Urothelium cell line (cell line): ENCODE results near the gene CHRNA4.

Source experiments
- DNase-seq: peaks from one replicate; pipeline ENCODE4 v3.0.0; 2011; ENCODE audit warnings: low spot score, mixed read lengths
- FAIRE-seq: peaks from 2 replicates; lab custom pipeline; 2011; peaks lifted over from hg19 to GRCh38; lab: Jason Lieb, UNC

The CHRNA4 gene

DNA sequence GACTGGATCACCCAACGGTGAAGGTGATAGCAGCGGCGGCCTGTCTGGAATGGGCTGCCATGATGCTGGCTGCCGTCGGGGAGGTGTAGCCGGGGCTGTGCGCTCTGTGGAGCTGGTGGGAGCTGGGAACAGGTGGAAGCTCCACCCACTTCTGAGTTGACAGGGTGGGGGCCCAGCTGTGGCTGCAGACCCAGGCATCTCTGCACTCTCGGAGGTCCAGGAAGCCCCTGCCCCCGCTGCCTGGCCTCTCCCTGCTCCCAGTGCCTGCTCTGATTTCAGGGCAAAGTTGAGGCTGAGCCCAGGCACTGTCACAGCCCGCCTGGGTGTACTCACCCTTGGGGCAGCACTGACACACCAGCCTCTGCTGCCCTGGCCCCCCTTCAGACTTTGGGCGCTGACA lies 18.1 kb upstream of the CHRNA4 start:
- FAIRE-seq (no peak), DNase-seq (no peak)

DNA sequence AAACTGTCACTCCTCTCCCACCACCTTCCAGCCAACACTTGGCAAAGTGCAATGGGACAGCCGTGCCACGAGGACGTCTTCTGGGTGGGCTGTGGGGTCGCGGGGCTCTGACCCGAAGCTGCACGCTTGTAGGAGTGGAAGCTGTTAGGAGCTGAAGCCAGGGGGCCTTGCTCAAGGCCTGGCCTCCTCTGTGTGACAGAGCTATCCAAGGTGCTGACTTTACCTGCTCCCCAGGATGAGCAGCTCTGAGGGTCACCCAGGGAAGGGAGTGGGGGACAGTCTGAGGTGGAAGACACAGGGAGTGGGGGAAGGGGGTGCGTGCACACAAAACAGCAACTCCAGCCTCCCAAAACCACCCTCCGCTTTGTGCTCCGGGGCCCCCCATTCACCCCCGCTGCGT lies 17.5 kb upstream of the CHRNA4 start:
- FAIRE-seq = no peak

DNA sequence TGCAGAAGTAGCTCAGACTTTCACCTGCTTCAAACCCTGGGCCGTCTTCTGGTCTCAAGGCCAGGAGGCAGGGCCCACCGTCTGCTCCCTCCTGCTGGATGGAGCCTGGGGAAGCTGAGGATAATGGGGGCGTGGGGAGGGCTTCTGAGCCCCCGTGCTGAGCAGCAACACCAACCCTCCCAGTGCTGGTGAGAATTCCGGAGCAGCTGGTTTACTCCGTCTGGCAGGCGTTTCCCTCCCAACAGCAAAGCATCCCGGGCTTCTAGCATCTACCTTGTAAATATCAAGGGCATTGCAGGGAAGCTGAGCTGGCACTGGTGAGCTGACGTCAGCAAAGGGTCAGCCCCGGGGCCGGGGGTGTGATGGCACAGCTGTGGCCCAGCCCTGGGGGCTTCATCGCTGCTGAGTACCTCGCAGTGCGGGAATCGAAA lies 16.8 kb upstream of the CHRNA4 start:
- no peak for FAIRE-seq
- DNase-seq = no peak

More for the DNA sequence above, 17.5 kb upstream of the CHRNA4 start:
- no peak for DNase-seq

DNA sequence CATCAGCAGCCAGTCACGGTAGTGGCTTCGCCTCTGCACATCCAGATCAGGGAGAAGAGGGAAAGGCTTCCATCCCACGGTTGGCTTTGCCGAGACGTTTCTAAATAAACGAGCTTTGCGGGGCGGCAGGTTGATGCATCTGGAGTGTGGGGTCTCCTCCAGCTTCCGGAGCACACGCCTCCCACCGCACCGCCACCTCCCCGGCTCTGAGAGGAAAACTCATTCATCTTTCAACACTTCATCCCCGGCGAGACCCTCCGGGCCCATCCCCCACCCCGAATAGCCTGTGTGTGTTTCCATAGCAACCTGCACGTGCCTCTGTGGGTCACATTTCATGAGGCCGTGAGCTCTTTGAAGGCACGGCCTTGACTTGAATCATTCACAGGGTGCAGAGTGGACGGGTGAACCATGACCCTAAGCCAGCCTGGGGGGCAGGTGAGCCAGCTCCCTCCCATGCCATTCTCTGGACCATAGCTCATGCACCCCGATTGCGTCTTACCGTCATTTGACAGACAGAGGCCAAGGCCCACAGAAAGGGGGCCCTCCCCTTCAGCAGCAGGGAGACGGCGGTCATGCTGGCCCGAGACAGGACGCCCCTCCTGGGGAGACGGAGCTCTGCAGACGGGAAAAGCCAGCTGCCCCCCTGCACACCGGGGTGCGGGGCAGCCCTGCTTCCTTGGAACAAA lies 16.2 kb upstream of the CHRNA4 start:
- DNase-seq (no peak), FAIRE-seq (no peak)

DNA sequence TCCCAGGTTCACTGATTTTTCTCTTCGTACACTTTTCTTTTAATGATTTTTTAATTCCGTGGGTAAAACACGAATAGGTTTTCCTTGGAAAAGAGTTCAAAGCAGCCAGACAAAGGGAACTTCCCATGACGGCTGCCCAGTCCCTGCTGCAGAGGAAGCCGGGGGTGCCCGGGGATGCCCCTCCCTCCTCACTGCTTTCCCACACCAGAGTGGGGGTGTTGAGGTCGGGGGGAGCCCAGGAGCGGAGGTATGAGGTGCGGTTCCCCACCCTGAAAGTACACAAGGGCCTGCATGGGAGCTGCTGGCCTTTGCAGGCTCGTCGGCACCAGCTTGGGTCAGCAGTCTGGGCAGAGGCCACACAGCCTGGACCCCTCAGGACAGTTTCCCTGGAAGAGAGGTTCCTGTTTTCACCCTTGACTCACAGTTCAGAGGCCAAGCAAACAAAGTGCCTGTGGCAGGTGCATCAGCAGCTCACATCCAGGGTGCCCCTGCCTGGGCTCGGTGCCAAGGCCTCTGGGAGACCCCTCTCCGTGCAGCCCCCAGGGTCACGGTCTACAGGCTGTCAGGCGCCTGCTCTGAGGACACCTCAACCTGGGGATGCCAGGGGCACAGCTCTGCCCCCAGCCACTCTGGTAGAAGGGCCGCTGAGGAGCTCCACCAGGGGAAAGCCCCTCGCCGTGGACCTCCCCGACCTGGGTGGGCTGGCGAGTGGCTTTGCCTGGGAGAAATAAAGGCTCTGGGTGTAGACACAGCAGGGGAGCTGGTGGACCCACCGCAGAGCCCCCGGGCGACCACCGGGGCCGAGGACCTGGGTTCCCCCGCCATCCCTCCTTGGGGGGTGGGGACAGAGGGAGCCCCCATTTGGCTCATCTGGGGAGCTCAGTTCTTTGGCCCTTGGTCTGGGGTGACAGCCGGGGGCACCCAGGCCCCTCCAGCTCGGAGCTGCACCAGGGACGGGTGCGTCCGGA lies 15.4 kb upstream of the CHRNA4 start:
- no peak for FAIRE-seq
- DNase-seq = no peak

DNA sequence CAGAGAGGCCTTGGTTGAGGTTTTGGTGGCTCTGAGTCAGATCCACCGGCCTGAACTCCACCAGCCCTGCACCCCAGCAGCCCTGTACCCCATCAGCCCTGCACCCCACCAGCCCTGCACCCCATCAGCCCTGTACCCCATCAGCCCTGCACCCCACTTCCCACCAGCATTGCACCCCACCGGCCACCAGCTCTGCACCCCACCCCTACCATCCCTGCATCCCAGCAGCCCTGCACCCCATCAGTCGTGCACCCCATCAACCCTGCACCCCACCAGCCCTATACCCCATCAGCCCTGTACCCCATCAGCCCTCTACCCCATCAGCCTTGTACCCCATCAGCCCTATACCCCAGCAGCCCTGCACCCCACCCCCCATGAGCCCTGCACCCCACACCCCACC lies 14.3 kb upstream of the CHRNA4 start:
- DNase-seq (no peak), FAIRE-seq (no peak)

DNA sequence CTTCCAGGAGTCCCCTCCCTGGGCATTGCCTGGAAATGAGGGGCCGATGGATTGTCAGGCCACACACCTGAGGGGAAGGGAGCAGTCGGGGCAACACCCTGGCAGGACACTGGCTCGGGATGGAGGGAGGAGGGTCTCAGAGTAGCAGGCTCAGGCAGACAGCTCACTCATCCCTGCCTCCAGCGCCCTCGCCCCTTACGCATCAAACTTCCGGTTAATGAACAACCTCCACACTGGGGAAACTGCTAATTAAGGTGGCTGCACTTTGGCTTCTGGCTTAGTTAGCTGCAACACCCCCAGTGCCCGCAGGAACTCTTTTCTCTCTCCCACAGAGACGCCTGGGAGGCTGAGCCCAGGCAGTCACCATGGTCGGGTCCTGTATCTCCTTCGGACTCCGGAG lies 13.4 kb upstream of the CHRNA4 start:
- no peak for DNase-seq
- FAIRE-seq = no peak

DNA sequence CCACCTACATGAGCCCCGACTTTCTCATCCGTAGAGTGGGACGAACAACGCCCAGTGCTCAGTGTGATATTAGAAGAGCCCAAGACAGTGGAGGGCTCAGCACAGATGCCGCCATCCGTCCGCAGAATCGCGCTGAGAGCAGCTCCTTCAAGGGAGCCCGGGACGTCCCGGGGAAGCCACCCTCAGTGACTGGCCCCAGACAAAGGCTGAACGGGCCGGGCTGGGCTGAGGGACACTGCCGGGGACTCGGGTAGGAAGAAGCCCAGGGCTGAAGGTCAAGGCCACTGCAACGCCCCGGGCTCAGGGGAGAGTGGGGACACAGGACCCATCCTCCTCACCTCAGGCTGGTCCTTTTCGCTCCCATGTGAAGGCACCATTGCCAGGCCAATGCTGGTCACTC lies 12.8 kb upstream of the CHRNA4 start:
- DNase-seq = no peak
- FAIRE-seq = no peak

DNA sequence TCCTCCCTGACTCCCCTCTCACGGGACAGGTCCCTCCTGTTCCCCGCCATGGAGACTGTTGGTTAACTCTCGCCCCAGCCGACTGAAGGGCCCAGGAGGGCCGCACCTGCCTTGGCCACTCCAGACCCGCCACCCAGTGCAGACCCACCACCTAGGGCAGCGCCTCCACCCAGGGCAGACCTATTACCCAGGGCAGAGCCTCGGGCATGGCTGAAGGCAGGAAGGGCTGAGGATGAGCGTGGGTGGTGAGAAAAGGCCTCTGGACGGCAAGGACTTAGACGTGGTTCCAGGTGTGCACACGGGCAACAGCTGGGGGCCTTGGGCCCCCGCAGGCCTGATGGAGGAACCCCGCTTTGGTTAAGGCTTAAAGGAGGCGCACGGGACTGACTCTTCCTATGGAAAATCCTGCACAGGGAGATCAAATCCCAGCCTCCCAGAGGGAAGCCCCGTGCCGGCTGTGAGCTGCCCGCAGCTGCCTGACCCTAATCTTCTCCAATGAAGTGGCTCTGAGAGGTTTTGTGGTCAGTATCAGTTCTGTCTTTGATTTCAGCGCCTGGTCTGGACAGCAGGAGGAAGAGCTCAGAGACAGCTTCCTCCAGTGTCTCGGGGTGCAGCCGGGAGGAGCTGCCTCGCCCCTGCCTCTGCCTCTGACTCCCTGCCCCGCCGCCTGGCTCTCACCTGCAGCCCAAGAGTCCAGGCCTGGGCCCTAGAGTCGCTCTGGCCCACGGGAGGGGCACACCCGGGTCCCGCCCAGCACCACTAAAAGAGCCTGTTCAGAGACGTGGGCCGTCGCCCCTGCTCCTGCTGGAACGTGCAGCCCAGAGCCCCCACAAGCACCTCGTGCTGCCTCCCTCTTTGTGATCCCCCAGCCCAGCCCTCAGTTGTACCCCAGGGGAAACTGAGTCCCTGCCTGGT lies 12.1 kb upstream of the CHRNA4 start:
- DNase-seq = no peak
- FAIRE-seq = no peak

DNA sequence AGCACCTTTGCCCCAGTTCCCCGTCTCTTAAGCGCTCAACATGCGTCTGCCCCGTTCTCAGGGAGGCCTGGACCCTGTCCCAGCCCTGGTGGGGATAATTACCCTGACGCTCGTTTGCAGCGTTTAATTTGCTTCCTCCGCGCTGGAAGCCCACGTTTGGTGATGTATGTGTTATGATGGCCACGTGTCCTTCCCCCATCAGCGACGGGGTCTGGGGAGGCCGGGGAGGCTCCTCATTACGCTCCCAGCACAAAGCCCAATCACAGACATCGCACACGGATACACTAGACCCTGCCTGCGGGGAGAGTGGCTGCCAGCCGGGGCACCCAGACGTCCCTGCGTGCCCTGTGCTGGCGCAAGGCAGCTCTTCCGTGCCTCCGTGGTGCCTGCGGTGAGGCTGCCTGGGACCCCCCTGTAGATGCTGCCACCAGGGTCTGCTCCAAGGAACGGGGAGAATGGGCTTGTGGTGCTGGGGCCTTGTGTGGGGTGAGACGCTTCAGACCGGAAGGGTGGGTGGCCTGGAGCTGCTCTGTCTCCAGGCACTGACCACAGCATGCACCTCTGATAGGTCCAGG lies 10.2 kb upstream of the CHRNA4 start:
- FAIRE-seq = no peak
- DNase-seq = no peak

DNA sequence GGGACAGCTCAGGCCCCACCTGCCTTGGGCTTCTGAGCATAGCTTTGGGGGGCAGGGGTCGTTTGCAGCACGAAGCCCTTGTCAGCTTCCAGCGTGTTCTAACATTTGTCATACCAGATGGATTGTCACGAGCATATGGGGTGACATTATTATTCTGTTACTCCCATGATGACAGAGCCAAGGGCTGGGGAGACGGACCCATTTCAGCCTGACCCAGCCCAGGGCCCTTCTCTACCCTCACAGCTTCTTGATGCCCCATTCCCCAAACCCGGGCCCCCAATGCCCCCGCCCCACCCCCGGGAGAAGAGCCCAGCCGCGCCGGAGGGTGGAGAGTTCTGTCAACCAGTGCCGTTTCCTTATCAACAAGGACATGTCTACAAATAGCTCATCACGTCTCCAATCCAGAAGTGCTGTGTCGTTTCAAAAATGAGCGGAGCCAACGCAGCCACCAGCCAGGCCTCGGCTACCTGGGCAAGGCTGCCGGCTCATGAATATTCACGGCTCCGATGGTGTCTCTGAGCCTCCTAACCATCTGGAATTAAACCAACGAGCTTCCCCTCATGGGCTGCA lies 9.6 kb upstream of the CHRNA4 start:
- DNase-seq (no peak), FAIRE-seq (no peak)

DNA sequence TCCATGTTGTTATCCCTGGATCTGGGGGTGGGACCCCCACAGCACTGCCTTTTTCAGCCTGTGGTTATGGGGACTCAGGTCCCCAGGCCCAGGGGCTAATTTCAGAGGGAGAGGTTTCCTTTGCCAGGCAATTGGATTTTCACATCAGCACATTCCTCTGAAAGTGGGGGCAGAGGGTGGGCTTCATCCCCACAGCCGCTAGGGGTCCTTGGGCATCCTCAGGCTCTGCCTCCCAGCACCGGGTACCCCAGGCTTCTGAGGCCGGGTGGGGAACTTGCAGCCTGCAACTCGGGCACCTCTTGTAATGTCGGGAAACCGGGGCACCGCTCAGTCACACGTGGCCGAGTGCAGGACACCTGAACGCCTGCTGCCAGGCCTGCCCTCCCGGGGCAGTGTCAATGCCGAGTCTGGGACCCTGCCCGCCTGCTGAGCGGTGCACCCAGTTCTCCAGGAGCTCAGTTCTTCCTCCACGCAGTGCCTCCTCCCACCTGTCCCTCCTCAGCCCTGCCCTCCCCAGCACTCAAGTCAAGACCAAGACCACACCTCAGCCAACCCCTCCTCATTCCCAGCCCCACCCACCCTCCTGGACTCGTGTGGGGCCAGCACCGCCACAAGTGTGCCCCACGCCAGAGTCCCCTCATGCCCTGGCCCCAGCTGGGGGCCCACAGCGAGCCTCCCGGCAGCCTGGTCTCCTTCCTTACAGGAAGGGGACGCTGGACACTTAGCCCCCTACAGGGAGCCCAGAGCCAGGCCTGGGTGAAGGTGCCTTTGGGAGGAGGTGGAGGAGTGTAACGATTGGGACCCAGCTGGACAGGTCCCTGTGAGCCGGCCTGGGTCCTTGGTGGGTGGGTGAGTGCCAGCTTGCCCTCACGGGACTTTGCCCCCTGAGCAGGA lies 8.8 kb upstream of the CHRNA4 start:
- DNase-seq (no peak), FAIRE-seq (no peak)

DNA sequence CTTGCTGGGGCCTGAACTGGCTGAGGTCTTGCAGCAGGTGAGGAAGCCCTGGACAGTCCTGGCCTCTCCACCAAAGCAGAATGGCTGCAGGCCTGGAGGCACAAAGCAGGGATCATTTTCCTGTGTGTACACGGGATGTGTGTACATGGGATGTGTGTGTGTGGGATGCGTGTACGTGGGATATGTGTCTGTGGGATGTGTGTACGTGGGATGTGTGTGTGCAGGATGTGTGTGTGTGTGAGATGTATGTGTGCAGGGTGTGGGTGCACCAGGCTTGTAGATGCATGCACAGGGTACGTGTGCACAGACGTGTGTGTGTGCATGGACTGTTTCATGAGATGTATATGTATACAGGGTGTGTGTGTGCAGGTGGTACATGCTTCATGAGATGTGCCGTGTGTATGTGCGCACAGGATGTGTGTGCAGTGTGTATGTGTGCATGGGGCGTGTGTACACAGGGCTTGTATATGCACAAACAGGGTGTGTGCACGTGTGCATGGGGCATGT lies 7.9 kb upstream of the CHRNA4 start:
- no peak for DNase-seq
- peak; percentile 85 for FAIRE-seq

DNA sequence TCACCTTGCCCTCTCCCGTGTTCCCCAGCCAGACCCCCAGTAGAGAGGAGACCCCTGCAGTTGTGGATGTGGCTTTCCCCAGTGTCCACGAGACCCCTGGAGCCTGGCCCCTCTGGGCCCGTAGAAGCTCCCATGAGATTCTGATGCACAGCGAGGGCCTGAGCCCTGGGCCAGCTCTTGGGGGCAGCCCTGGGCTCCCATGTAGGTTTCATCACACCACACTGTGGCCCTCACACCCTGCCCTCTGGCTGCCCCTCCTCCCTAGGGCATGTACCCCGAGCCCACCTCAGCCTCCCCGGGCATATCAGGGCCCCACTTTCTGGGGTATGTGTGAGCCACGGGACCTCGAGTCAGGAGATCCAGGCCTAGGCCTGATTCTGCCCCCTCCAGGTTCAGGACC lies 7.0 kb upstream of the CHRNA4 start:
- FAIRE-seq = no peak
- DNase-seq = no peak

DNA sequence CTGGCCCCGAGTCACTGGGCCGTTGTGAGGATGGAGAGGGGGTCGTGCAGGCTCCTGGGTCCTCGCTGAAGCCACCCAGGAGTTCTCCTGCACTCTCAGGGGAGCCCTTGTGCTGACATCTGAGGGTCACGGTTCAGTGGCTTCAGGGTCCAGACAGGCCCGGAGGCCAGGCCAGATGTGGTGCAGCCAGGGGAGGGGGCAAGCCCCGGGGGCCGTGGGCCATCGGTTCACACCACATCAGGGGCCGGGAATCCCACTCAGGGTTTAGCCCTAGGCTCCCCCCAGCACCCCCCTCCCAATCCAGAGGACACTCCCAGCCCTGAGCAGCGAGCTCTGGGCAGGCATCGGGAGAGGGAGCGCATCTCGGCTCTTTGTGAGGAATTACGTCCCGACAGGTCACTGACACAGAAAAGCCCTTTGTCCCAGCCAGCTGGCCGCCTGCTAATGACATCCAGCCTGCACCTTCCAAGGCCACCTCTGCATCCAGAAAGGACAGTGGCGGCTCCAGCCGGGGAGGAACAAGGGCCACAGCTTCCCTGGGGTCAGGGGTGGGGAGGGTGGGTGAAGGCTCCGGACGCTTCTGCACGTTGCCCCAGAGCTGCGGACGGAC lies 6.4 kb upstream of the CHRNA4 start:
- DNase-seq (no peak), FAIRE-seq (no peak)

DNA sequence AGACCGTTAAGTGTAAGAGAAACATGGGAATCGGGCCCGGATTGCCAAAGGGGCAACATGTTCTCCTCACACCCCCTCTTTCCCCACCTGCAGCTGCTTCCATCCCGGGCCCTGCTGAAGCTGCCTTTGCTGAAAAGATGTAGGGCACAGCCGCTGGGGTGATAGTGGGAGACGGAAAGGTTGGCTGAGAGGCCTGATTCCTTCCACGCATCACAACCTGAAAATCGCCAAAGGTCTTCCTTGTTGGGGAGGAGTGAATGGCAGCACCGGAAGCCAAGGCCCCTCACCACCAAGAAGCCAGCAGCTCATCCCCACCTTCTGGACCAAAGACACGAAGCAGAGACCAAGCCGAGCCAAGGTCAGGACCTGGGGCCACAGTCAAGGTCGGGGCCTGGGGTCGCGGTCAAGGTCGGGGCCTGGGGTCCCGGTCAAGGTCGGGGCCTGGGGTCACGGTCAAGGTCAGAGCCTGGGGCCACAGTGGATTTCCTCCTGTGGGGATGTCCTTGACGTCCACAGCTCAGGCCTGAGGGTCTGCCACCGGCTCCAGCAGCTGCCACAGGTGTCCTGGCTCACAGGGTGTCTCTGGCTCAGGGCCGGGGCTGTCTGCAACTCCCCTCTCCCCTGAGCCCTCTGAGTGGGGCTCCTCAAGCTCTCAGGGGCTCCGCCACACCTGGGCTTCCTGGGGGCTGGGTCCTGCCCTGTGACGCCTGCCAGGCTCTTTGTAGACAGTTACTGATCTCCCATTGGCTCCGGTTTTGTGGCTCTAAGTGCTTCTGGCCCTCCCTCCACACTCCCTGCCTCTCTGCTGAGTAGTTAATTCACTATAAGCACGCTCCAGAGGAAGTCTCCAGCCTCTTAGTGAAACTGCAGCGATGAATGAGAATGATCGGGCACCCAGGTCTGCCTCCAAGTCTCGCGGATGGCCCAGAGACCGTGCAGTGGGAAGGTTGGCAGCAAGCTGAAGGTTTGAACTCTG lies 5.5 kb upstream of the CHRNA4 start:
- DNase-seq (no peak), FAIRE-seq (no peak)

DNA sequence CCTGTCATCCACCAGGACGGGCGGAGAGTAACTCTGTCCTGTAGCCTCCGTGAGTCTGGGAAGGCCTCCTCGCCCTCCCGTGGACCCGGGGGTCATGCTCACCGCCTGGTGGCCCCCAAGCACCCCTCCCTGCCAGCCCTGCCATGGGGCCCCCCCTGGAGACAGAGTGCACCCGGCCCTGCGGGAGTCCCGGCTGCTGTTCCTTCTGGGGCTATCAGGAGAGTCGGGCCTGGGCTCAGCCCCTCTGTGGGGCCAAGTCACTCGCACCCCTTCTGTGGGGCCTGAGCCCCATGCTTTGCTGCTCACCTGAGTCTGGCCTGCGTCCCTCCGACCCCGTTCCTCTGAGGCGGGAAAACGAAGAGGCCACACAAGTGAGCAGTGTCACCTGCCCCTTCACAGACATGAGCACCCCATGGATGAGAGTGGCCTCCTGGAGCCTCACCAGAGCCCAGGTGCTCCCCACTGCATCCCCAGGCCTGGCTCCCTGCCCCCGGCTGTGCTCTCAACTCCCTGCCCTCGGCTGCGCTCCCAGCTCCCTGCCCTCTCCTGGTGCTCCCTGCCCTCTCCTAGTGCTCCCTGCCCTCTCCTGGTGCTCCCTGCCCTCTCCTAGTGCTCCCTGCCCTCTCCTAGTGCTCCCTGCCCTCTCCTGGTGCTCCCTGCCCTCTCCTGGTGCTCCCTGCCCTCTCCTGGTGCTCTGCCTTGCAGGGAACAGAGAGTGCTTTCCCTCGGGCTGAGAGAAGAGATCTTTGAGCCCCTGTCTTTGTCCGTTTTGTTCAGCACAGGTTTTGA lies 4.6 kb upstream of the CHRNA4 start:
- DNase-seq (no peak), FAIRE-seq (no peak)
